GM21717 (cell line): ENCODE results near the gene TBC1D22A.
"Not testable (repeated sequence)": the region's sequence is repeated elsewhere in the genome, so short reads cannot be mapped to it uniquely, and the experiment has no call there.

Experiments used
- ATAC-seq: cut with Tn5 transposase; IDR thresholded peaks from one replicate; pipeline ENCODE4 v1.9.1; 2021; ENCODE audit warnings: mild to moderate bottlenecking, moderate library complexity; ENCODE audit not compliant: unreplicated experiment

Gene TBC1D22A

DNA sequence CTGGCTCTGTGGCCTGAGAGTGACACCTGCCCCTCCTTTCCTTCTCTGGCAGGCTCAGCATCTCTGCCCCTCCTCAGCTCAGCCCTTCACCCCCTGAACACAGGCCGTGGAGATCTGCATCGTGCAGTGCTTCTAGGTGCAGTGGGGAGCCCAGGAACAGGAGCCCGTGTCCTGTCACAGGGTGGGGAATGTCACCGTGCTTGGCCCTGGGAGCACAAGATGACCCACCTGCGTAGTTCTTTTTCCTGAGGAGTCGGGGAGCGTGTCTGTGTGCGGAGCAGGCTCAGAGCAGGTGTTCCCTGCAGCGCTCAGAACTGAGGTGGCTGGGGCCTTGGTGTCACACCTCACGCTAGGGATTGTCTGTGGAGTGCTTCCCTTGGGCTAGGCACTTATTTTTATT lies 10.6 kb downstream of the TBC1D22A start:
- ATAC-seq, result no peak

DNA sequence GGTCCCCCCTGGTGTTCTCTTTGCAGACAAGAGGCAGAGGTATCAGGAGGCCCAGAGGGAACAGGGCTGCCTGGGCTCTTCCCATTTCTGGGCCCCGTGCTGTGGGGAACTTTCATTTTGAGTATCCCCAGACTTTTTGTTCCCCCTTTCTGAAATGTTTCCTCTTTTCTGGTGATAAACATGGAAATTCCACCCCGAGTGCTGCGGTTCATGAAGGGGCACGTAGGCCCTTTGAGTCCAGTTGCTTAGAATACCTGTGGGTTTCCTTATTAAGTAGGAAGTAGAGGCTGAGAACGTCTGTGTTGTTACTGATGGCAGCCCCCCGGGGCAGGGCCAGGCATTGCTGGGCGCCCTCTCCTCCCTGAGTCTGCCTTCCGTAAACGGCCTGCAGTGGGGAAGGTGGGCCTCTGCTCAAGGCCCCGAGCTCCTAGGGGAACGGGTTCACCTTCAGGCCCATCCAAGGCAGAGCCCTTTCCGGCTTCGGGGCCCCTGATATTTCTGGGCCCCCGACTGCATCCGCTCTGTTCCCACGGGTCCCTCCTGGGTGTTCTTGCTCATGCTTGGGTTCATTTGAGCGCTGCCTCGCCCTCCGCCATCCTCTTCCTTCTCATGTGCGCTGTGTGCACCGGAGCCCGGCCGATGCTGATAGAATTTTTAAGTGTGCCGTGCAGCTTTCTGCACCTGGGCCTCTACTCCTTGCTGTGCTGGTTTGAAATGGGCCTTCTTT lies 12.0 kb downstream of the TBC1D22A start:
- ATAC-seq, result peak; percentile 37

DNA sequence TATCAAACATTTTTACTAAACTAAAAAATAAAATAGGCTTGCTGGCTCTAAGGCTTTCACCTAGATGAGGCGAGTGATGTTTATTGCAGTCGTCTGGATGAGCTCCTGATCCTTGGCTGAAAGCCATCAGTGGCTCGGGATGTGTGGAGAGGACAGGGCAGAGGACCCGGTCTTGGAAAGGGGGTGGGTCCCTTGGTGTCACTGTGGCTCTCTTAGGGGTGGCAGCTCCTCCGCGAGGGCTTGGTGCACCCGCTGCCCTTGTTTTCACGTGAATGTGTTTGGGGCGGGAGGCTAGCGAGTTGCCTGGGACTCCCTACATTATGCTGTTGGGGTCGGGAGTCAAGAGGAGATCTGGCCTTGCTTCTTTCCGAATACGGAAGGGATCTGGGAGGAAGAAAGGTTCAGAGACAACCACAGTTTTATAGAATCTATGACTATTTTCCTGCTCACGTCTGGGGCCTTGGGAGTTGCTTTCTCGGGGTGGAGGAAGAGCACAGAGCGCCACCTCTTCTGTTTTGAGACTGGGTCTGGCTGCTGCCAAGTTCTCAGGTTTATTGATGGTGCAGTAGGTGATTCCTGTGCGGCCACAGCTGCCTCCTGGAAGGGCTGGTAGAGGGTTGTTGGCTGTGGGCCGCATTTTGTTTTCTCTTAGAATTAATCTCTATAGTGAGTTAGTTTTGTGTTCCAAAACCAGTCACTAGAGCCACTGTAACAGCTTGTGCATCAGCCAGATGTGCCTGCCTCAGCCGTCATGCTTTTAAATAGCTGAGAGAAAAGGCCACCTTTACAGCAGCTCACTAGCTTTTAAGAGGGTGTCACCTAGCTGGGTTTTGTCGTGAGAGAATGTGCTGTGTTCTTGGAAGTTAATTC lies 12.8 kb downstream of the TBC1D22A start:
- no peak for ATAC-seq

DNA sequence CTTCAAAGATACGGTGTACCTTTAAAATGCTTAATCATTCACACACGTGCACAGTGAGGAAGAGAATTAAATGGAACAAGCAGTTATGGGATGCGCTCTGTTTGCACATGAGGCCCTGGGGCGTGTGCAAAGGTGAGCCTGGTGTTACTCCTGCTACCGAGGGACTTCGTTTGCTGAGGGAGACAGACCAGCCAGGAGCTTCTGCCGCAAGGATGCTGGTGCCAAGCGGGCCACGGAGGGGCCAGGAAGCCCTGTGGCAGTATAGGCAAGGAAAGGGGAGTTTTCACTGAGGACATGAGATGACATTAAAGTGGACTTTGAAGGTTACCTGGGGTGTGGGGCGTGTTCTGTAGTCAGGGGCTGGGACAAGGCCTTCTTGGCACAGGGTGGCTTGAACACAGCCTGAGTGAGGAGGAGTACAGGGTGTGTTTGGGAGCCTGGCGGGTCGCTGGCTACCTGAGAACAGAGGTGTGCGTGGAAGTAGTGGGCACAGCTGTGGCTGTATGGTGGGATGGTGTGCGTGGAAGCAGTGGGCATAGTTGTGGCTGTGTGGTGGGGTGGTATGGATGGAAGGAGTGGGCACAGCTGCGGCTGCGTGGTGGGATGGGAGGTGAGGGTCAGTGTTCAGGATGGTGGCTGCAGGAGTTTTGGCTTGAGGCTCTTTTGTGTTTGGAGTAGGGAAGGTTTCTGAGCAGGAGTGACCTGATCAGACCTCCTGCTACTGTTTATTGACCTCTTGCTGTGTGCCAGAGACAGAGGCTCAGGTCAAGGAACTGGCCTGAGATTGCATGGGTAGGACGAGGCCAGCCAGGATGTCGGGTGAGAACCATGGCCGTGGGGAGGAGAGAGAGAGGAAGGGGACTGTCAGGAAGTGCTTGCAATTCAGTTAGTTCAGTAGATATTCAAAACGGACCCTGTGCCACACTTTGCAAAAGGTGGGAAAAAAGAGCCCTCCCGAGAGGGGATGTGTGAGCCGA lies 13.7 kb downstream of the TBC1D22A start:
- ATAC-seq, result no peak

DNA sequence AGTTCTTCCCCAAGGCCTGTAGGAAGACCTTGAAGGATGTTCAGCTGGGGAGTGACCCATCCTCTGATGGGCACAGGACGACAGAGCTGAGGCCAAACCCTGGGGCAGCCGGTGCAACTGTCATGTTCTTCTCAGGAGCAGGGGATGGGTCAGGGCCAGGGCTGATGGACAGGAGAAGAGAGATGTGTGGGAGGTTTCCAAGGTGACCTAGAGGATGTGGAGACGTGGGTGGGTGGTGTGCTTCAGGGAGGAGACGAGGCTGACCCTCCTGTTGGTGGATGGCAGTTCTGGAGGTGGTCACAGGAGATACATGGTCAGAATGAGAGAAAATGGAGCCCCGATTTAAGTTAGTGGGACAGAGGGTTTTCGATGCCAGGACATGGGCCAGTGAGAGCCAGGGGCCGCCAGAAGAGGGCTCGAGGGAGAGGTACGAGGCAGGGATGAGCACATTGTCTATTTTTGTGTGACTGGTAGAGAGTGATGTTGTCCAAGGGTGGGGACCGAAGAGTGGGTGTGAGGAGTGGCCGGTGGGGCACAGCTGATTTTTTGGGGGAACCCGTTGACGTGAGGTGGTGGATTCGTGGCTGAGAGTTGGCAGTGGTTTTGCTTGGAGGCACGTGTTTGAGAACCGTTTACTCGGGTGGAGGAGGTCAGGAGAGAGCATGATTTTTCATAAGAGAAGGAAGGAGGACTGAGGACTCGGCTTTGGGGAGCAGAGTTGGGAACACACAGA lies 14.6 kb downstream of the TBC1D22A start:
- no peak for ATAC-seq

DNA sequence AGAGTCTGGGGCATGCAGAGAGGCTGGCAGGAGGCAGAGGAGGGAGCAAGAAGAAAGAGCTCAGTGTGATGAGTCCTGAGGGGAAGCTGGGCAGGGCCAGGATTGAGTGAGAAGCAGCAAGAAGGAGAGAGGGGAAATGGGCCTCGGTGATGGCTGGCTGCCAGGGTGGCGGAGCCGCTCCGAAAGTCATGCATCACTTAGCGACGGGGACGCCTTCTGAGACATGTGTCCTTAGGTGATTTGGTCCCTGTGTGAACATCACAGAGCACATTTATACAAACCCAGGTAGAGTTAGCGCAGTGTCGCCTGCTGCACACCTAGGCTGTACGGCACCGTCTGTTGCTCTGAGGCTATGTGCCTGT lies 15.1 kb downstream of the TBC1D22A start:
- no peak for ATAC-seq

DNA sequence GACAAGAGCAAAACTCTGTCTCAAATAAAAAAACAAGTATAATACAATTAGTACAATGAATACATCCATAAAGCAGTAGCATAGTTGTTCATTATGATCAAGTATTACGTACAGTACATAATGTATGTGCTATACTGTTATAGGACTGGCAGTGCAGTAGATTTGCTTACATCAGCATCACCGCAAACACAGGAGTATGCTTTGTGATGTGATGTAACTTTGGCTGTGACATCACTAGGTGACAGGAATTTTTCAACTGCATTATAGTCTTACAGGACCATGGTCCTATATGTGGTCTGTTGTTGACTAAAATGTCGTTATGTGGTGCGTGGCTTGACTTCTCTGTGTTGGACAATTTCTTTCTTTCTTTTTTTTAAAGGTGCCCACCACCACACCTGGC lies 16.6 kb downstream of the TBC1D22A start:
- ATAC-seq, result no peak

DNA sequence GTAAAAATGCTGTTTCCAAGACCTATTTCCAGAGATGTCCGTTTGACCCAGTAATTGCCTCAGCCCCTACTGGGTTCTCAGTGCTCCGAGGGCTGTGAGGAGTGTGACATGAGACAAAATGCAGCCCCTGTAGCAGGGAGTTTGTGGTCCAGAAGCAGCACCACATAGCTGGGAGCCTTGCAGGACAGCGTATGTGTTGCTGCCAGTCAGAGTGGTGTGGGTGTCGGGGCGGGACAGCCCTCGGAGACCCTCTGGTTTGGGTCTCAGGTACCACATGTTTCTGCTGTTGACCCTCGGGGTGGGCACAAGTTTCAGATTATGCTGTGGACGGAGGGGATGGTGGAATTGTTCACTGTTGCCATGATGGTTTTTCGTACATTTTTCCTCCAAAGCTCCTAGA lies 17.2 kb downstream of the TBC1D22A start:
- no peak for ATAC-seq

DNA sequence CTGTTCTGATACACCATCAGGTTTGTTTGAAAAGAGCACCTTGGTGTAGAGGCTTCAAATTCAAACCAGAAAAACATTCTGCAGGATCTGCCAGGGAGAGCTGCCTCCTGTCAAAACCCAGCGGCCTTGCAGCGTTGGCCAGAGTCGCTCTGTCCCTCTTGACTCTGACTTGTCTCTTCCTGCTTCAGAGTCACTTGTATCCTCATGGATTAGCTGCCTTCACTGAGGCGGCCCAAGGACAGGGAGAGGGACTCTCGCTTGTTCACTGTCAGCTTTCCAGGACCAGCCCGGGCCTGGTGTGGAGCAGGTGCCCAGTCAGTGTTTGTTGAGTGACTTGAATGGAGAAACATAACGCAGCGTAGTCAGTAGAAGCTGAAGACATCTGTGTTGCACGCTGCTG lies 18.0 kb downstream of the TBC1D22A start:
- ATAC-seq, result no peak

DNA sequence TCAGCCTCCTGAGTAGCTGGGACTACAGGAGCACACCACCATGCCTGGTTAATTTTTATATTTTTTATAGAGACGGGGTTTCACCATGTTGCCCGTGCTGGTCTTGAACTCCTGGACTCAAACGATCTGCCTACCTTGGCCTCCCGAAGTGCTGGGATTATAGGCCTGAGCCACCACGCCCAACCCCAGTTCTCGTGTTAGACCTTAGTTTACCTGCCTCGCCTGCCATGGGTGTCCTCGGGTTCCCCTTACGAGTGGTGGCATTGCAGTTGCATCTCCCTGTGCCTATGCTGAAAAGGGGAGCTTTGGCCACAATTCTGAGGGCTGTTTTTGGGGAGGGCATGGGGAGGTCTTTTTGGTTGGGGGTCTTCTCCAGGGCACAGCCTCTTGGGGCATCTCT lies 18.8 kb downstream of the TBC1D22A start:
- no peak for ATAC-seq

DNA sequence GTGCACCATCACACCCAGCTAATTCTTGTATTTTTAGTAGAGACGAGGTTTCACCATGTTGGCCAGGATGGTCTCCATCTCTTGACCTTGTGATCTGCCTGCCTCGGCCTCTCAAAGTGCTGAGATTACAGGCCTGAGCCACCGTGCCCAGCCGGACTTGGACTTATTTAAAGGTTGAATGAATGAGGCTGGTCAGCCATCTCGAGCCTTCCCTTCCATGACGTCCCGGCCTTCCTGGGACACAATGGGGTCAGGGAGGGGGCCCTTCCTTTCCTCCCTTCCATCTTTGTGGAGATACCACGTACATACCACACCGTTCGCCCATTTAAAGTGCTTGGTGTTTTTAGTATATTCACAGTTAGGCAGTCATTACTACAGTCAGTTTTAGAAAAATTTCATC lies 19.8 kb downstream of the TBC1D22A start:
- not testable (repeated sequence) for ATAC-seq

DNA sequence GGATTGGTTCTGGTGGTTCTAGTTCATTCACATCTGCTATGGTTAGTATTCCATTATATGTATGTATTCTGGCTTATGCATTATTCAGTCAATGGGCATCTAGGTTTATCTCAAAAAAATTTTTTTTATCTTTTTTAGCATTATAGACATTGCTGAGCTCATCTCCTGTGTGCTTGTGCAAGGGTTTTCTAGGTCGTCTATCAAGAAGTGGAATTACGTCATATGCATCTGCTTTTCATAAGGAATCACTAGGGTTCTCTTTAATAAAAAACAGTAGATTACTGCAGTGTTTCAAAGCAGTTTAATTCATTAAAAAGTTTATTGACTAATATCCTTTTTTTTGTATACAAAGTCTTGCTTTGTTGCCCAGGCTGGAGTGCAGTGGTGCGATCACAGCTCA lies 21.3 kb downstream of the TBC1D22A start:
- ATAC-seq, result no peak

DNA sequence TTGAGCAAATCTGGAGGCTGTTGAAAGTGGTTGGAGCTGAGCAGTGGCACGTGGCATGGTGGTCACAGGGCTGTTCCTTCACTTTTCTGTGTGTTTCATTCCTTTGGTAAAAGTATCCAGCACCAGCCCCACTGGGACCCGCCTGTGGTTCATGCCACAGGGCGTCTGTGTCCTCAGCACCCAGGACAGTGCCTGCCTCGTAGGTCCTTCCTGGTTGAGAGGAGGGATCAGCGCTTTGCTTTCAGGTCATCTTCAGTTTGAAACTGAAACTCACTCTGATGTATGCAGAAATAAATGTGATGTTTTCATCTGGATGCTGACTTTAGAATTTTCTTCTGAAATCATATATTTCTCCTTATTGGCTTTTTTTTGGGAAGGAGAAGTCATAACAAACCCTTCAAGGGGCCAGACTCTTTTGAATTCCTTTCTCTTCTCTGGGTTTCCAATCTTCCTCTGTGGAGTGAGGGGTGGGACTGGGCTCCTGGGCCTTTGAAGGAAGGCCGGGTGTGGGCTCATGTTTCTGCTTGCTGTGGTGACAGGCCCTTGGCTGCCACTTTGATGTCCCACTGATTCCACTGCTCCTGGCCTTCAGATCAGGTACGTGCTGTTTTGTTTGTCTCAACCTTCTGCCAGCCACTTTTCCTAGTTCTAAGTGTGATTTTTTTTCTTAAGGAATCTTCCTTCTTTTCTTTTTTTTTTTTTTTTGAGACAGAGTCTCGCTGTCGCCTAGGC lies 26.2 kb downstream of the TBC1D22A start:
- ATAC-seq, result no peak

DNA sequence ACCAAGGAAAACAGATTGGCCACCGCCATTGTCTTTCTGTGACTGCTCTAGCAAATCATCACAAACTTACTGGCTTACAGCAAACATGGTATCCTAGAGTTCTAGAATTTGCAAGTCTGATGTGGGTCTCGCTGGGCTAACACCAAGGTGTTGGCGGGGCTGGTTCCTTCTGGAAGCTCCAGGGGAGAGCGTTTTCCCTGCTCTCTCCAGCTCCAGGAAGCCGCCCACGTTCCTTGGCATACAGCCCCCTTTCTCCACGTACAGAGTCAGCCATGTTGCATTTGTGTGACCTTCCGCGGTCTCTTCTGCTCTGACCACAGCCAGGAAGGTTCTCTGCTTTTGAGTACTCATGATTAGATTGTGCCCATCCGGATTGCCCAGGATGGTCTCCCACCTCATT lies 27.5 kb downstream of the TBC1D22A start:
- ATAC-seq, result no peak

DNA sequence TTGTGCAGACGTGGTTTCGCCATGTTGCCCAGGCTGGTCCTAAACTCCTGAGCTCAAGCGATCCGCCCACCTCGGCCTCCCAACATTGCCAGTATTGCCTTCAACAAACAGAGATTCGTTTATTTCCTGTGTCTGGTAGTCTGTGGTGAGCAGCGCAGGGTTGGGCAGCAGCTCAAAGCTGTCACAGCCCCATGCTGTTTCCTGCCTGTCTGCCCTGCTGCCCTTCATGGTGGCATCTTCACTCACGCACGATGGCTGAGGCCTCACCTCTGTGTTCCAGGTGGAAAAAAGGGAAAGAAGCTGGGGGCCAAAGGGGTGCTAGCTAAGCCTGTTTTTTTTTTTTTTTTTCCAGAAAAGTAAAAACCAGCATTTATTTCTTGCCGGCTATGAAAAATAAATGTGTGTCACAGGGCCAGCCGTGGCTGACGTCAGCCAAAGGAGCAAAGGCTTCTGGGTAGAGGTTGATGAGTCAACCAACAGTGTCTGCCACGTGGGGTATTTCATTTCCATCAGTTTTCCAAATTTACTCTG lies 28.8 kb downstream of the TBC1D22A start:
- ATAC-seq, result no peak

DNA sequence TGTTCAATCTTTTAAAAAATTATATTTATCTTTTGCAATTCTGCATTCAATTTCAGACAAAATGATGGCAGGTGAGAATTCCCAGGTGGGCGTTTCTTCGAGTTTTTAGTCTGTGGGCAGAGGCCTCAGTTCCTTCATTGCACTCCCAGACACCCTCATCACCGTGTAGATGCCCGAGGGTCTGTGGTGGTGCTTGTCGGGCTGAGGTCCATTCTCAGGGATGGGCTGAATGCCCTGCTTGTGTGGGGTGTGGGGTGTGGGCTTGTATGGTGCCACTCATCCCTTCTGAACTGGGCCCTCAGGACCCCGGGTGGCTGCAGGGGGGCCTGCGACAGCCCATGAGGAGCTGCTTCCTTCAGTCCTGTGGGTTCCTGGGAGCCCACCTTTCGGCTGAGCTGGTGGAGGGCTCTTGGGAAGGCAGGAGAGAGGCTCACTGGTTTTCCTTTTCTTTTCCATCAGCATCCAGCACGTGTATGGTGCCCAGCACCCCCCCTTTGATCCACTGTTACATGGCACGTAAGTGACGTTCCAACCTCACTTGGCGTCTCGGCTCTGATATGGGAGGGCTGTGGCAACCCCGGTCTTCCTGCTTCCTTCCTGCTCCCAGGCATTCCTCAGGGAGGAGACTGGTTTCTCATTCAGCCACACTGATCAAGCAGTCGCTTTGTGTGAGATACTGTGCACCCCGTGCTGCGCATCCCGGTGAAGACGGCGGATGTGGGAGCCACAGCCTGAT lies 29.8 kb downstream of the TBC1D22A start:
- ATAC-seq, result no peak

DNA sequence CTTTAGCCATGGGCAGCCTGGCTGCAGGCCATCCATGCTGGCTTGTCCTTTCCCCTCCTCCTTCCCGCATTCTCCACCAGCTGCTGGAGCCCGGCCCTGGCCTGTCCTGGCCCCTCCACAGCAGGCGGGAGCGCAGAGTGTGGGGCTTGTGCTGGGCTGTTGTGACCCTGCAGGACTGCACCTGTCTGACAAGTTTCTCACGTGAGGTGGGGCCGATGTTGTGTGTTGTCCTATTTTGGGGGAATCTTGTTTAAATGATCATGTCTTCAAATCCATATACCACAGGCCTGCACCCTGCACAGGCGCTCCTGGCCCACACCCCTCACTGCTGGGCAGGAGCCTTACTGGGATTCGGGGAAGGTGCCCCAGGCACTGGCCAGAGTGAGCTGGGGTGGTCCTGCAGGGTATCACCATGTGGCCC lies 30.4 kb downstream of the TBC1D22A start:
- no peak for ATAC-seq

DNA sequence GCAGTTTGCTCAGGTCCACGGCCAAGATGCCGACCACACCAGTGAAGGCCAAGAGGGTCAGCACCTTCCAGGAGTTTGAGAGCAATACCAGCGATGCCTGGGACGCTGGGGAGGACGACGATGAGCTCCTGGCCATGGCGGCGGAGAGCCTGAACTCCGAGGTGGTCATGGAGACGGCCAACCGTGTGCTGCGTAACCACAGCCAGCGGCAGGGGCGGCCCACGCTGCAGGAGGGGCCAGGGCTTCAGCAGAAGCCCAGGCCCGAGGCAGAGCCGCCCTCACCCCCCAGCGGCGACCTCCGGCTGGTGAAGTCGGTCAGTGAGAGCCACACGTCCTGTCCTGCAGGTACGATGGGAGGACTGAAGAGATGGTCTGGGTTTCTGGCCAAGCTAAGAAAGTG lies 31.0 kb downstream of the TBC1D22A start:
- ATAC-seq, result no peak

DNA sequence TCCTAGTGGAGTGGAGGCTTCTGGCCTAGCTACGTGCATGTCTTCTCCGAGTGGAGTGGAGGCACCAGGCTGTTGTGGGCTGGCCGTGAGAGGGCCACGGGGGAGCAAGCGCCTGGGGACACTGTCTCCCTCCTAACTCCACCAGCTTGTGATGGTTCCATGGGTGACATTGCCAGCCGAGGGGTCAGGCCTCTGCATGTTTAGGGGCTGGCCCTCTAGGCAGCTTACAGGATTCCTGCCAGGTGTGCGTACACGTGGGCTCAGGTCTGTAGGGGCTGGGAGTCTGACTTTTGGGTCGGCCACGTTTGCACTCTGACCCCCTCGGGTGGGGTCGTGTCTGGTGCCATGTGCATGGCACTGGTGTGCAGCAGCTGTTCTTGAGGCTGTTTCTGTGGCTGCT lies 31.6 kb downstream of the TBC1D22A start:
- ATAC-seq, result no peak
